ENCODE measurements around the gene DGUOK. TPM values are rescaled to one million over a fixed set of nuclear protein-coding genes. Genes with fewer than 3 reads are reported as not detected.

The DGUOK gene
- total RNA-seq, 1 experiment from 2014 or later = 100 TPM

DNA sequence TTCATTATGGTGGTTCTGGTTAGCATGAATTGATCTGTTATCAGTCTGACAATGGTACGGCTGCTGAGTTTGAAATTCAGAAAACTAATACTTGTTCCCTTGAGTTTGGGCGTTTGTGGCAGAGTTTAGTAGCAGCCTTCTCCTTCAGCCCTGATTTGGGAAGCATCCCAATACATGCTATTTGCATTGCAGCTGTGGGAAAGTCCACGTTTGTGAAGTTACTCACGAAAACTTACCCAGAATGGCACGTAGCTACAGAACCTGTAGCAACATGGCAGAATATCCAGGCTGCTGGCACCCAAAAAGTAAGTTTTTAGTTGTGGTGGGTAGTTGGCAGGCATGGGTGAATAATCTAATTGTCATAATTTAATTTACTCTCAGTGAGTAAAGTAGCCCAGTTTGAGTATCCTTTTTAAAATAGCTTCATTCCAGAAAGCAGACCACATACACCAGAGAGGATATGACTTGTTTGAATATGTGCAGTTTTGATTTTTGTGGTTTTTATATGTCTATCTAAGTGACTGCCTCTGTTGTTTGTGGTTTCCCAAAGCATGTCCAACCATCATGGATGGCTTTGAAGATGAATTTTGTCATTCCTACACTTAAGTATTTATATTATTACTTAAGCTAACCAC, 12.2 kb downstream of the DGUOK start:
- intact Hi-C loops (cut with micrococcal nuclease) = no loop called here
- H3K4me1 ChIP-seq (ENCODE audit: control insufficient read depth in 1 of 2, insufficient read depth in 2 of 2, low read length in 2 of 2) = no peaks in the 10 kb centered on the region; a peak in 1 of 4 replicates
- TF ChIP-seq REST (IDR thresholded peaks at IDR 0.05; ENCODE audit: low read depth) (no peak), SP1 (IDR thresholded peaks at IDR 0.05; ENCODE audit: low read depth) (no peak), TCF7L2 (IDR thresholded peaks at IDR 0.05; ENCODE audit: borderline replicate concordance, extremely low read depth, insufficient read depth, insufficient read length) (no peak), ZBTB33 (IDR thresholded peaks at IDR 0.05; ENCODE audit: extremely low read depth, insufficient replicate concordance, low read length) (no peak), SIN3A (IDR thresholded peaks at IDR 0.05; ENCODE audit: low read depth) (no peak), YY1 (IDR thresholded peaks at IDR 0.05; ENCODE audit: extremely low read depth, insufficient replicate concordance, low read depth, low read length) (no peak), EZH2phosphoT487 (IDR thresholded peaks at IDR 0.05; ENCODE audit: borderline replicate concordance) (no peak)
- H3K9me3 ChIP-seq (ENCODE audit: control insufficient read depth in 1 of 2, insufficient read depth in 1 of 2, low read depth in 1 of 2, low read length in 2 of 2) = no peaks in the 10 kb centered on the region
- no peak overlapping the region for H2AFZ ChIP-seq (ENCODE audit: low read depth, low read length, poor library complexity, severe bottlenecking)
- RAD21 ChIA-PET (ENCODE audit: low non-redundant PET in 1 of 2, low total read pairs in 2 of 2, uncharacterized antibody in 2 of 2, unreplicated experiment in 2 of 2) = no interaction called here
- H3K27ac ChIP-seq (ENCODE audit: low read depth, low read length) = no peak overlapping the region
- H3K27me3 ChIP-seq (ENCODE audit: insufficient read depth, low read length) = no peaks in the 10 kb centered on the region
- DNase-seq (ENCODE audit: low read depth, low spot score) (no peak), ATAC-seq (no peak)
- no TSS peak for BruUV-seq (replicated peaks)
- H3K79me2 ChIP-seq (ENCODE audit: insufficient read depth, low read length) = peaks cover 99% of the 10 kb centered on the region
- H3K4me2 ChIP-seq (ENCODE audit: low read length) = no peak overlapping the region
- H3K4me3 ChIP-seq (replicated peaks in 1 of 2; ENCODE audit: low read depth in 1 of 2, low read length in 2 of 2) = no peak overlapping the region
- peaks cover 11 to 34% of the 10 kb centered on the region in 2 experiments; a peak in 3 of 4 replicates for H3K36me3 ChIP-seq (ENCODE audit: control insufficient read depth in 1 of 2, insufficient read depth in 2 of 2, low read length in 2 of 2)
- no peak overlapping the region for H3K9ac ChIP-seq (ENCODE audit: low read length)
- no peaks in the 10 kb centered on the region for H3K9me2 ChIP-seq (ENCODE audit: insufficient read depth)
- CTCF ChIA-PET = no interaction called here
- peaks cover 13% of the 10 kb centered on the region; the same call in 1 of the 2 replicates for H4K20me1 ChIP-seq (ENCODE audit: insufficient read depth)
- POLR2A ChIA-PET = no interaction called here

Measured in HCT116 (cell line).